Smooth muscle cell (in vitro differentiated cells): ENCODE data around the gene EIF4E3. TPM values are rescaled to one million over a fixed set of nuclear protein-coding genes. Genes with fewer than 3 reads are reported as not detected.

ENCODE experiments used
- DNase-seq: peaks from one replicate; lab custom pipeline; 2025; ENCODE audit not compliant: unreplicated experiment; lab: John Stamatoyannopoulos, UW
- H2AFZ ChIP-seq: fragments of 200-600 bp; sonication (generic); 2 replicates; pipeline ENCODE4 v1.6.0; 2016; ENCODE audit warnings: antibody characterized with exemption, low read depth, mild to moderate bottlenecking
- H3F3A ChIP-seq: fragments of 200-600 bp; sonication (generic); 2 replicates; pipeline ENCODE4 v1.6.0; 2017; ENCODE audit warnings: antibody characterized with exemption, low read depth
- H3K27ac ChIP-seq: fragments of 200-600 bp; sonication (generic); 2 replicates; pipeline ENCODE4 v1.5.1; 2016; ENCODE audit warnings: low read depth, mild to moderate bottlenecking
- H3K27me3 ChIP-seq: fragments of 200-600 bp; sonication (generic); 2 replicates; pipeline ENCODE4 v1.6.1; 2016; ENCODE audit warnings: low read depth, mild to moderate bottlenecking
- H3K36me3 ChIP-seq: fragments of 200-600 bp; sonication (generic); 2 replicates; pipeline ENCODE4 v1.5.1; 2016; ENCODE audit warnings: low read depth
- H3K4me1 ChIP-seq: fragments of 200-600 bp; sonication (generic); 2 replicates; pipeline ENCODE4 v1.5.1; 2016; ENCODE audit warnings: low read depth
- H3K4me2 ChIP-seq: fragments of 200-600 bp; sonication (generic); 2 replicates; pipeline ENCODE4 v1.6.0; 2016; ENCODE audit warnings: mild to moderate bottlenecking
- H3K4me3 ChIP-seq: fragments of 200-600 bp; sonication (generic); 2 replicates; pipeline ENCODE4 v1.5.1; 2016; ENCODE audit warnings: mild to moderate bottlenecking
- H3K79me2 ChIP-seq: fragments of 200-600 bp; sonication (generic); 2 replicates; pipeline ENCODE4 v1.6.0; 2016; ENCODE audit warnings: low read depth, mild to moderate bottlenecking
- H3K9ac ChIP-seq: fragments of 200-600 bp; sonication (generic); 2 replicates; pipeline ENCODE4 v1.6.0; 2016; ENCODE audit warnings: low read depth
- H3K9me3 ChIP-seq: fragments of 200-600 bp; sonication (generic); replicated peaks from 2 replicates; pipeline ENCODE4 v1.5.1; 2016; ENCODE audit warnings: low read depth
- H4K20me1 ChIP-seq: fragments of 200-600 bp; sonication (generic); 2 replicates; pipeline ENCODE4 v1.6.0; 2016; ENCODE audit warnings: low read depth
- WGBS: methylation state at CpG from one replicate; pipeline ENCODE4 v1.1.7; 2016; ENCODE audit warnings: low lambda C conversion rate; 5-methylcytosine and 5-hydroxymethylcytosine counted together
- polyA plus RNA-seq: library from polyadenylated mRNA; unstranded; fragments of >200 nt; fragmentation: Nextera tagmentation; extraction: Ambion mirVana; gene quantifications from 2 replicates; pipeline ENCODE4 v1.2.1, GENCODE V29; 2016
- total RNA-seq: library from RNA; depleted of rRNA; stranded (reverse); fragments of >200 nt; gene quantifications from 2 replicates; pipeline ENCODE4 v1.2.3, GENCODE V29; 2014
- TF ChIP-seq, protein P1 (sequence below): fragments of 200-600 bp; sonication (generic); IDR thresholded peaks from 2 replicates; pipeline ENCODE4 v1.5.1; 2017; ENCODE audit warnings: borderline replicate concordance, mild to moderate bottlenecking, antibody characterized with exemption; ENCODE audit not compliant: insufficient read depth, poor library complexity, severe bottlenecking

The EIF4E3 gene
- total and polyA plus RNA-seq, 2 experiments from 2014 or later, result 2.3 to 3.5 TPM

DNA sequence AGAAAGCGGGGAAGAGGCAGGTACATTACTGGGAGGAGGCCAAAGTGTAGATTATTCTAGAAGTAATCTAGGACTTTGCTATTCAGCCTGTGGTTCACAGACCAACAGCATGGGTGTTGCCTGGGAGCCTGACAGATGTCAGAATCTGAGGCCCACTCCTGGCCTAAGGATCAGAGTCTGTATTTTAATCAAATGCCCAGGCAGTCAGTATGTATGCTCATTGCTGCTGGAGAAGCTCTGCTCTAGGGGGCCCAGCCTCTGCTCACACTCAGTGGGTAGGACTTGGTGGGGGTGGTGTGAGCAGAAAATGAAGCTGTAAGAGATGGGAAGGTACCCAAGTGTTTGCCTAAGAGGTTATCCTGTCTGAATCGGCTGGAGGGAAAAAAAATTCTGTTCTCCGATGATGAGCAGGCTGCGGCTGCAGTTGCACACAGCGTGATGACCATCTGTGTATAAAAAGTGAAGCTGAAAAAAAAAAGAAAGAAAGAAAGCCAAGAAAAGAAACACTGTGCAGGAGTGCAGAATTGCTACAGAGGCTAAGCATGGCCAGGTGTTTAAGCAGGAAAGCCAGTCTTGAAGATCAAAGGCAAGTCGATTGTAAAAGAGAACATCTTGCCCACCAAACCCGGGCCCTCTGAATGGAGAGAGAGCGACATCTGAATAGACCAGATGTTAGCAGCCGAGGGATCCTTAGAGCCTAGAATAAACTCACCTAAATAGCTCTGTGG lies 65.2 kb downstream of the EIF4E3 start:
- Histone ChIP-seq H3K9me3 (no peaks in the 10 kb centered on the region), H3K36me3 (no peaks in the 10 kb centered on the region), H3K4me1 (no peaks in the 10 kb centered on the region), H3F3A (no peaks in the 10 kb centered on the region), H2AFZ (no peak overlapping the region), H3K27me3 (no peaks in the 10 kb centered on the region), H3K4me3 (no peak overlapping the region), H3K9ac (no peak overlapping the region), H4K20me1 (no peaks in the 10 kb centered on the region), H3K27ac (no peak overlapping the region), H3K79me2 (no peaks in the 10 kb centered on the region), H3K4me2 (no peak overlapping the region)
- DNase-seq, result no peak
- TF ChIP-seq, protein P1, sequence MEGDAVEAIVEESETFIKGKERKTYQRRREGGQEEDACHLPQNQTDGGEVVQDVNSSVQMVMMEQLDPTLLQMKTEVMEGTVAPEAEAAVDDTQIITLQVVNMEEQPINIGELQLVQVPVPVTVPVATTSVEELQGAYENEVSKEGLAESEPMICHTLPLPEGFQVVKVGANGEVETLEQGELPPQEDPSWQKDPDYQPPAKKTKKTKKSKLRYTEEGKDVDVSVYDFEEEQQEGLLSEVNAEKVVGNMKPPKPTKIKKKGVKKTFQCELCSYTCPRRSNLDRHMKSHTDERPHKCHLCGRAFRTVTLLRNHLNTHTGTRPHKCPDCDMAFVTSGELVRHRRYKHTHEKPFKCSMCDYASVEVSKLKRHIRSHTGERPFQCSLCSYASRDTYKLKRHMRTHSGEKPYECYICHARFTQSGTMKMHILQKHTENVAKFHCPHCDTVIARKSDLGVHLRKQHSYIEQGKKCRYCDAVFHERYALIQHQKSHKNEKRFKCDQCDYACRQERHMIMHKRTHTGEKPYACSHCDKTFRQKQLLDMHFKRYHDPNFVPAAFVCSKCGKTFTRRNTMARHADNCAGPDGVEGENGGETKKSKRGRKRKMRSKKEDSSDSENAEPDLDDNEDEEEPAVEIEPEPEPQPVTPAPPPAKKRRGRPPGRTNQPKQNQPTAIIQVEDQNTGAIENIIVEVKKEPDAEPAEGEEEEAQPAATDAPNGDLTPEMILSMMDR, result no peak
- WGBS, result 92% methylated on average over 9 of the region's 9 CpGs

DNA sequence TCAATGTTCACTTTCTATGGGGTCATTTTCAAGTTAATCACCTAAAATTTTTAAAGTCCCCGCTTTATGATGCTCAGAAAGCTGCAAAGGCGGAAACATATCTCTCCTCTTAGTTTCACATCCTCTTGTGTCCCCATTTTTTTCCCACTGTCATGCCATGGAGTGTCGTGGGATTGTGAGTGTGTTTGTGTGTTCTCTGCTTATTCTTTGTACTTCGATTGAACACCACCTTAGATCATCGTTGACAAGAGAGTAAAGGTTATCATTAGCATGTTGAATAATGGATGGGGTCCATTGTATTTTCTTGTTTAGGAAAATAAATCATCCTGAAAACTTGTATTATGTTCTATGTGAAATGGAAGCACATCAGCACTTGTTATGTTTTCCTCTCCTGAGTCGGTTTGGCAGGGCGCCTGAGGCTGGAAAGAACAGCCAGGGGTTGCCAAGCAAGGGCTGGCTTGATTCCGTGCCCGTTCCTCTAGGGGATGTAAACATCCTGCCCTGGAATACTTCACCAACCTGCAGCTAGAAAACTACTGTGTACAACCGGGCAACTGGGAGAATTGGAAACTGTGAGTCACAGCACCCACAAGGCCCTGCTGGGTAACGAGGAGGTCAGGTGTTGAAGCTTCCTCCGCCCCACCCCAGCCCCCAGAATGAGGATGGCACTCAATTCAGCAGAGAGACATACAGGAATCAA lies 67.2 kb downstream of the EIF4E3 start:
- Histone ChIP-seq H3F3A (no peaks in the 10 kb centered on the region), H3K4me2 (no peak overlapping the region), H3K9ac (no peak overlapping the region), H3K4me3 (no peak overlapping the region), H3K4me1 (no peaks in the 10 kb centered on the region), H3K9me3 (no peaks in the 10 kb centered on the region), H3K36me3 (no peaks in the 10 kb centered on the region), H3K27me3 (no peaks in the 10 kb centered on the region), H3K79me2 (no peaks in the 10 kb centered on the region), H3K27ac (no peak overlapping the region), H2AFZ (no peak overlapping the region), H4K20me1 (no peaks in the 10 kb centered on the region)
- WGBS, result 90% methylated on average over 12 of the region's 12 CpGs
- no peak for DNase-seq
- TF ChIP-seq, protein P1, result no peak

DNA sequence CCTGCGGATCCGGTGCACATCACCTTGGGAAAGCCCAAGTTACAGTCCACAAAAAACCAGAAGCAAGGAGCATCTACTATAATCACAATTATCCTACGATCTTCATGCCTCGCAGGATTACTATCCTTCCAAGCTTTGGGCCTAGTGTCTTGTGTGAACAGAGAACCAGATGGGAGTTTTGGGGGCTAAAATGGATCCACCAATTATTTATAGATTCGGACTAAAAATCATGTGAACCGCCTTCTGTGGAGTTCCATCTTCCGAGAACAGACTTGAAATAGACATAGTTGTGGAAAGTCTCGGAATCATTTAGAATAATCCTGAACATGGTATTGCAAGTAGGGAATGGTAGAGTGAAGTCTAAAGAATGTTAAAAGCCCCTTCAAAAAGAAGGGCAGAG lies 70.1 kb downstream of the EIF4E3 start:
- H2AFZ ChIP-seq, result no peak overlapping the region
- H3K9ac ChIP-seq, result no peak overlapping the region
- no peaks in the 10 kb centered on the region for H3K27me3 ChIP-seq
- no peak overlapping the region for H3K4me3 ChIP-seq
- no peak overlapping the region for H3K4me2 ChIP-seq
- H4K20me1 ChIP-seq, result no peaks in the 10 kb centered on the region
- no peak for DNase-seq
- no peaks in the 10 kb centered on the region for H3K4me1 ChIP-seq
- H3K27ac ChIP-seq, result no peak overlapping the region
- TF ChIP-seq, protein P1, result no peak
- WGBS, result 95% methylated on average over 8 of the region's 8 CpGs
- no peaks in the 10 kb centered on the region for H3K79me2 ChIP-seq
- H3K36me3 ChIP-seq, result no peaks in the 10 kb centered on the region
- H3K9me3 ChIP-seq, result no peaks in the 10 kb centered on the region
- no peaks in the 10 kb centered on the region for H3F3A ChIP-seq
